Large intestine (tissue), 3 donors: ENCODE measurements around the gene RAB15. TPM values are rescaled to one million over a fixed set of nuclear protein-coding genes. Genes with fewer than 3 reads are reported as not detected.

Source experiments
- DNase-seq, 2 donors: peaks; one replicate each; pipeline versions ENCODE4 v3.0.0 to v3.0.0-alpha.2; 2013
- H3K27ac ChIP-seq: one replicate; pipeline ENCODE4 v1.5.1; 2013; ENCODE audit warnings: low read length
- H3K27me3 ChIP-seq: 2 replicates; pipeline ENCODE4 v1.6.1; 2013; ENCODE audit warnings: low read length; ENCODE audit not compliant: control insufficient read depth, insufficient read depth
- H3K36me3 ChIP-seq: 2 replicates; pipeline ENCODE4 v1.6.1; 2013; ENCODE audit warnings: low read length; ENCODE audit not compliant: control insufficient read depth, insufficient read depth
- H3K4me1 ChIP-seq: one replicate; pipeline ENCODE4 v1.6.1; 2013; ENCODE audit warnings: low read length; ENCODE audit not compliant: control insufficient read depth, insufficient read depth
- H3K4me3 ChIP-seq: one replicate; pipeline ENCODE4 v1.5.1; 2013; ENCODE audit warnings: low read length
- H3K9me3 ChIP-seq: one replicate; pipeline ENCODE4 v1.6.1; 2013; ENCODE audit warnings: mild to moderate bottlenecking, low read depth, low read length, moderate library complexity; ENCODE audit not compliant: control insufficient read depth
- WGBS: methylation state at CpG from one replicate; pipeline ENCODE4 v1.1.5; 2013; ENCODE audit warnings: low lambda C conversion rate; ENCODE audit not compliant: insufficient coverage; 5-methylcytosine and 5-hydroxymethylcytosine counted together
- polyA plus RNA-seq: library from polyadenylated mRNA; unstranded; fragments of 120-200 nt; gene quantifications from one replicate; pipeline ENCODE4 v1.2.1, GENCODE V29; 2013

Gene RAB15
- polyA plus RNA-seq, 1 donor, result 22.8 TPM

DNA sequence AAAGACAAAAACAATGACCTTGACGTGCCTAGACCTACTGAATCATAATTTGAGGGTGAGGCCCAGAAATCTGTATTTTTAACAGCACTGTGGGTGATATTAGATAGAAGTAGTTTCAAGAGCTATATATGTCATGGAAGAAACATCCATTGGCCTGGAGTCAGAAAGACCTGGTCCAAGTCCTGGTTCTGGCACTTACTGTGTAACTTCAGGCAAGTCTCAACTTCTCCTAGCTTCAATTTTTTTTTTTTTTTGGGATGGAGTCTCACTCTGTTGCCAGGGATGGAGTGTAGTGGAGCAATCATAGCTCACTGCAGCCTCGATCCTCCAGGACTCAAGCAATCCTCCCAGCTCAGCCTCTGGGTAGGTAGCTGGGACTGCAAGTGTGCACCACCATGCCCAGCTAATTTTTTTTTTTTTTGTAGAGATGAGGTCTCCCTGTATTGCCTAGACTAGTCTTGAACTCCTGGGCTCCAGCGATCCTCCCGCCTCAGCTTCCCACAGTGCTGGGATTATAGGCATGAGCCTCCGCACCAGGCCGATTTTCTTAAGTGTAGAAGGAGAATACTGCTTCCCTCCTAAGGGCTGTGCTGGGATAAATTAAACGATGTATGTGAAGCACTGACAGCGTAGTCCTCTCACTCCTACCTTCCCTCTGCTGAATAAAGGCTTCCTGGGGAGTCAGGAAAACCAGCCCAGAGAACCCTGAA lies 15.3 kb downstream of the RAB15 start:
- peaks cover 11% of the 10 kb centered on the region for H3K36me3 ChIP-seq
- no peak overlapping the region for H3K27ac ChIP-seq
- H3K27me3 ChIP-seq, result no peaks in the 10 kb centered on the region
- H3K9me3 ChIP-seq, result no peaks in the 10 kb centered on the region
- no peak for DNase-seq
- no peaks in the 10 kb centered on the region for H3K4me1 ChIP-seq
- WGBS, result no CpG with 5 or more reads among the region's 8 CpGs
- H3K4me3 ChIP-seq, result no peak overlapping the region

DNA sequence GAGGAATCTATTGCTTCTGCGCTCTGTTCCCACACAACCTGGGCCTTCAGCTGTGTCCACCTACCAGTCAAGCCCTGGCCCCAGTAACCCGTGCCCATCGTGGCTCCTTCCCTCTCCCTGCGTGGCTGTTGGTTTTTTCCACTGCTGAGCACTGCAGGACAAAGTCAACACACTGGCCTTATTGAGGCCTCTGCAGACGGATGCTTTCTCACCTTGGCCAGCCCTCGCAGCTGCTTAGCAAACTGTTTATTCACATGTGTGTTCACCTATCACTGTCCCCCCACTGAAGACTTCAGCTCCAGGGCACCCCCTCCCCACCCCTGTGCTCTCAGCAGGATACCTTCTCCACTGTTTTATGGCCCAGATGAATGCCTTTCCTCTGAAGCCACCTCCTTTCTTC lies 16.8 kb downstream of the RAB15 start:
- Histone ChIP-seq H3K27me3 (no peaks in the 10 kb centered on the region), H3K9me3 (no peaks in the 10 kb centered on the region), H3K27ac (no peak overlapping the region), H3K36me3 (peaks cover 26% of the 10 kb centered on the region), H3K4me3 (no peak overlapping the region), H3K4me1 (no peaks in the 10 kb centered on the region)
- WGBS, result no CpG with 5 or more reads among the region's 6 CpGs
- DNase-seq, result no peak

DNA sequence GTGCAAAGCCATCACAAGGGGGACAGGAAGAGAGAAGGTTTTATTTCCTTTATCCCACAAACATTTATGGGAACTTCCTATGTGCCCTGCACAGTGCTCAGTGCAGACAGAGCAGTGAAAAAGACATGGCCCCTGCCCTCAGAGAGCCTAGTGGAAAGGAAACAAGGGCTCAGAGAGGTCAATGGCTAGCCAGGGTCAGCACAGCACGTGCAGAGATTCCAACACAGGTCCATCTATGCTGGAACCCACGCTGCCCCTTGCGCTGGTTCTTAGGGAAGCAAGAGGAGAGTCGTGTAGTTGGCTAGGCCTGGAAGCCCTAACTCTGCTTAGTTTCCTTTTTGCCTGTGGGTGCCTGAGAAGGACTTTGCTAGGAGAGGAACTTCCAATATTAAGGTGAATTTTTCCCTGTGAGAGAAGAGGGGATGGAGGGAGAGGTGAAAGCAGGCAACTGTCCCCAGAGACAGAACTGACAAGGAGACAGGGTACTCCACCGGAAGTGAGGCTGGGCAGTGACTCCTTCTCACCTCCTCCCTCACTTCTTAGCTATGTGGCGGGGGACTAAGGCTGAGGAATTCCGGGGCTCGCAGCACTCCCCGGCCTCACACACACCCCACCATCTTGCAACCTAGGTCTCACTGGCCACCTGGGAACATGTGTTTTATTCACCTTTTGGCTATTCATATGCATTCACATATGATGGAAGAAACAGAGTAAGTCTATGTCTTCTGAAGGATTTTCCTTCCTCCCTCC lies 17.5 kb downstream of the RAB15 start:
- no peaks in the 10 kb centered on the region for H3K4me1 ChIP-seq
- peaks cover 32% of the 10 kb centered on the region for H3K36me3 ChIP-seq
- no CpG with 5 or more reads among the region's 9 CpGs for WGBS
- no peak overlapping the region for H3K4me3 ChIP-seq
- H3K27me3 ChIP-seq, result no peaks in the 10 kb centered on the region
- no peak overlapping the region for H3K27ac ChIP-seq
- no peak for DNase-seq
- no peaks in the 10 kb centered on the region for H3K9me3 ChIP-seq

DNA sequence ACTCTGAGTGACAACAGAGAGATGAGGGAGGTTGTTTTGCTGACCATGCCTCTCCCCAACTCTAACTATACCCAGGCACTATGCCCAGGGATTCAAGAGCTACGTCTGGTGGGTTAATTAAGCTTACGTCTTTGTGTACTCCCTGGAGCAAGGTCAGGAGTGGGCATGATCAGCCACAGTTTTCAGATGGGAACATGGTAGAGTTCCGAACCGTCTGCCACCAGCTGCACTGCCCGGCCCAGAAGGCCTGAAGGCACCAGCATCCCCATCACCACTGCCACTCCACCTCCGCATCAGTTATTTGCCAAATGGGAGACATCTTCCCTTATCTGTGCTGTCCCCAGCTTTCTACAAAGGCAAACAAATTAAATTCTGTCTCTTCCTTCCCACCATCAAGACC lies 18.5 kb downstream of the RAB15 start:
- no peak for DNase-seq
- Histone ChIP-seq H3K4me1 (peaks cover 2% of the 10 kb centered on the region), H3K27ac (no peak overlapping the region), H3K9me3 (no peaks in the 10 kb centered on the region), H3K27me3 (no peaks in the 10 kb centered on the region), H3K4me3 (no peak overlapping the region), H3K36me3 (peaks cover 32% of the 10 kb centered on the region)
- WGBS, result no CpG with 5 or more reads among the region's 6 CpGs

DNA sequence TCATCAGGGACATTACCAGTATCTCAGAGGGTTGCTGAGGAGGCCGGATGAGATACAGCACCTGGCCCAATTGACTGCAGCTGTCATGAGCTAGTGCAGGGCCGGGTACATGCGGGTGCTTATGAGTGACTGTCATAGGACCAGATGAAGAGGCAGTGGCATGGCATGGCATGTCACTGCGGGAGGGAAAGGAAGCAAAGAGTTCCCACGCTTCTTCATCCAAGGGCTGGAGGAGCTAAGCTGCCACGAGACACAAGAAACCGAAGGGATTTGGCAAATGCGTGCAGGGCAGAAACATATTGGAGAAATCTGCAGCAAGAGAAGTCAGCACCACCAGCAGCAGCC lies 18.9 kb downstream of the RAB15 start:
- WGBS, result 100% methylated on average over 2 of the region's 8 CpGs
- Histone ChIP-seq H3K36me3 (peaks cover 35% of the 10 kb centered on the region), H3K27ac (no peak overlapping the region), H3K27me3 (no peaks in the 10 kb centered on the region), H3K9me3 (no peaks in the 10 kb centered on the region), H3K4me3 (no peak overlapping the region), H3K4me1 (peaks cover 6% of the 10 kb centered on the region)
- DNase-seq, result no peak

DNA sequence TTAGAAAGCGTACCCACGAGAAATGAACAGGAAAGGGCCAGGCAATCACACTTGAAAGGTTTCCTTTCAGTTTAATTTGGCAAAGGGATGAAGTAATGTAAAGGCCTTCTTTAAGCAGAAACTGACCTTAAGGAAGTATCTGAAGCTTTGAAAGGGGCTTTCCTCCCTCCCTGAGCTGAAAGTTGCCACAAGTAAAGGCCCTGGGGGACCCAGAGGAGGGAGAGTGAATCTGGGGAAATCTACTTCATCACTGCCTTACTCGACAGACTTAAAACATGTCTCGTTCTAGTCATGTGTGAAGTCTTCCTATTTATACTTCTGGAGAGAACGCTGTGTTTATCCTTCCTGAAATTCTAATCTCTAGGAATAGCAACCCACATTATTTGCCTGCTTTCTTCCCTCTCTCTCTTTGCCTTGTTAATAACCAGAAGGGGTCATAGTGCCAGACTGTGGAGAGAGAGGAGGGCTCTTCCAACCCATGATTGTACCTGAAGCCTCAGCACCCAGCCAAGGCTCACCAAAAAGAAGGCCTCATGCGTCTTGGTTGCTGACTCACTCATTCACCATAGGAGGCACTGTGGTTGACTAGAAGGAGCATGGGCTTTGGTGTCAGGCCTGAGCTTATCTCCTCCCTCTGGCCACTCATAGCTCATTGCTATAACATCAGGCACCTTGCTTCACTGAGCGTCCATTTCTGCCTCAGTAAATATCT lies 19.4 kb downstream of the RAB15 start:
- Histone ChIP-seq H3K27me3 (no peaks in the 10 kb centered on the region), H3K9me3 (no peaks in the 10 kb centered on the region), H3K4me3 (no peak overlapping the region), H3K36me3 (peaks cover 41% of the 10 kb centered on the region), H3K4me1 (peaks cover 11% of the 10 kb centered on the region), H3K27ac (no peak overlapping the region)
- no CpG with 5 or more reads among the region's 7 CpGs for WGBS
- DNase-seq, result no peak

DNA sequence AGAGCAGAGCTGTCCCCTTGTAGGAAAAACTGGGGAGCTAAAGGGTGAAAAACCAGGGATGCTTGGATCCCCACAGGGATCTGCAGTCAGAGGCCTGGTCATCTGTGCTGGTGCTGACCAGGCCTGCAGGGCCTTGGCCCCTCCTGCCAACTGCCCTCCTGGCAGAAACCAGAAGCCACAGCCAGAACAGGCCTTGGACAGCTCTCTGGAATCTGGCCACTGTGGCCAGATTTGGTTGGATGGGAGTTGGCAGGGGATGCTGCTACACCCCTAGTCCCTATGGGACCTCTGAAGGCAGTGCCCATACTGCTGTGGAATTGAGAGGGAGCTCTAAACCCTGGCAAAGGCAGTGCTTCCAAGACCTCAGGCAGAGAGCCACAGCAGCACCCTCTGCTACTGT lies 20.4 kb downstream of the RAB15 start:
- H3K4me1 ChIP-seq, result peaks cover 14% of the 10 kb centered on the region
- no peak overlapping the region for H3K4me3 ChIP-seq
- H3K27me3 ChIP-seq, result no peaks in the 10 kb centered on the region
- no peaks in the 10 kb centered on the region for H3K9me3 ChIP-seq
- H3K36me3 ChIP-seq, result peaks cover 47% of the 10 kb centered on the region
- DNase-seq, result no peak
- no peak overlapping the region for H3K27ac ChIP-seq

DNA sequence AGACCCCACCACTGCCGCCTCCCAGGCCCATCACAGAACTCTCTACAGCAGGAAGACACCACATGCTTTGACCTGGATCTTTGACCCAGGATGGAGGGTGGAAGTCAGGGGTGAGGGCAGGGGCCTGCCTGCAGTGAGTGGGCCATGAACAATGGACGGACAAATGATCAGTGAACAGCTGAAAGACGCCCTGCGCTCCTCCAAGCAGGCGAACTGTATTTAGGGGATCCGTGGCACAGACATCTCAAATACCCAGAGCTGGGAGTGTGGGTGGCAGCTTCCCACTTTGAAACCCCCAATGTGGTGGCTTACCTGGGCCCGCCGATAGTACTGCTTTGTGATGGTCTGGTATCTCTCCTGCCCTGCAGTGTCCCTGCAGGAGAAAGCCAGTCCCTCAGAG lies 20.8 kb downstream of the RAB15 start:
- no peak for DNase-seq
- Histone ChIP-seq H3K4me1 (peaks cover 14% of the 10 kb centered on the region), H3K27me3 (no peaks in the 10 kb centered on the region), H3K9me3 (no peaks in the 10 kb centered on the region), H3K27ac (no peak overlapping the region), H3K36me3 (peaks cover 47% of the 10 kb centered on the region), H3K4me3 (no peak overlapping the region)
- no CpG with 5 or more reads among the region's 8 CpGs for WGBS

DNA sequence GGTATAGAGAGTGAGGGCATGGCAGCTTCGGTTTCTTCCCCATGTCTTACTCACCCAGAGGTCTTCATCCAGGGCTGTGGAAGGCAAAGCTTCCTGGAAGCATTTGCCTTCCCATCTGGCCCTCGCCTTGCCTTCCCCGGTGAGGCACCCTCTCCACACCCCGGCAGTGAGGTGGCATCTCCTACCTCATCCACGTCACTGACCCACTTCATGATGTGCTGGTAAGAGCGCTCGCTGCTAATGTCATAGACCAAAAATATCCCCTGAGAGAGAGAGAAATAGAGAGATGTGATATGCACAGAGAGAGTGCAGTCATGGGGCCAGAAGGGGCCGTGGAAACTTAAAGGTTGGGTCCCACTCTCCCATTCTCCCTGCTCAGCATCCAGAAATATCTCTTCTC lies 21.2 kb downstream of the RAB15 start:
- no peak overlapping the region for H3K27ac ChIP-seq
- peaks cover 14% of the 10 kb centered on the region for H3K4me1 ChIP-seq
- H3K36me3 ChIP-seq, result peaks cover 47% of the 10 kb centered on the region
- no peaks in the 10 kb centered on the region for H3K27me3 ChIP-seq
- no peak for DNase-seq
- H3K4me3 ChIP-seq, result no peak overlapping the region
- WGBS, result no CpG with 5 or more reads among the region's 8 CpGs
- H3K9me3 ChIP-seq, result no peaks in the 10 kb centered on the region

DNA sequence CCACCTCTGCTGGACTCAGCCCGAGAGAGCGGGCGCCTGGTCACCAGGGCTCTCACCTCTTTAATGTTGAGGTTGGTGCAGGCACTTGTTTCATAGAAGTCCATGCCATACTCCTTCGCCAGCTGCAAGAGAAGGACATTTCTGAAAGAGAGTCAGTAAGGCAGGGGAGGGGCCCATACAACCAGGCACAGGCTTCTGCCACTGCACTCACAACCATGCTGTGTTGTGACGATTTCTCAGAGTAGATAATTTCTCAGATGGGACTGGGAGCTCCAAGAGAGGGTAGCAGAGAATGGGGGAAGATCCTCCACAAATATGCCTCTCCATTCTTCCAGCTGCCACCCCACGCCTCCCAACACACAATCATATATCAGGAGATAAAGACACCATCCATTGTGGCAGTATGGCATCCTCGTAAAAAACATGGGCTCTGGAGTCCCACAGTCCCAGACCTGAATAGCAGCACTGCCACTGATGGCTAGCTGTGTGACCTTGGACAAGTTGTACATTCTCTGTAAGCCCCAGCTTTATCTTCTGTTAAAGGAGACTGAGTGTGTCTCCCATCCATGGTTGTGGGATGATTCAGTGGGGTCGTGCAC lies 23.4 kb downstream of the RAB15 start:
- H3K27ac ChIP-seq, result no peak overlapping the region
- no peak for DNase-seq
- H3K27me3 ChIP-seq, result no peaks in the 10 kb centered on the region
- H3K36me3 ChIP-seq, result peaks cover 54% of the 10 kb centered on the region
- no CpG with 5 or more reads among the region's 8 CpGs for WGBS
- peaks cover 24% of the 10 kb centered on the region for H3K4me1 ChIP-seq
- H3K9me3 ChIP-seq, result no peaks in the 10 kb centered on the region
- H3K4me3 ChIP-seq, result no peak overlapping the region
